Vagina (tissue), 2 donors: ENCODE results near the gene RECK. TPM values are rescaled to one million over a fixed set of nuclear protein-coding genes. Genes with fewer than 3 reads are reported as not detected.

Experiments
- DNase-seq, 2 donors: peaks; one replicate each; pipeline ENCODE4 v3.0.0-alpha.2; 2017; ENCODE audit errors: extremely low spot score in 2 of 2
- H3K27ac ChIP-seq: fragments of 200-600 bp; sonication (generic); one replicate; pipeline ENCODE4 v1.5.1; 2019
- H3K27me3 ChIP-seq: fragments of 200-600 bp; sonication (generic); one replicate; pipeline ENCODE4 v1.5.1; 2019
- H3K36me3 ChIP-seq, 2 donors: fragments of 200-600 bp; sonication (generic); one replicate each; pipeline ENCODE4 v1.5.1; 2017 to 2019
- H3K4me1 ChIP-seq: fragments of 200-600 bp; sonication (generic); one replicate; pipeline ENCODE4 v1.5.1; 2019
- H3K4me3 ChIP-seq, 2 donors: fragments of 200-600 bp; sonication (generic); 1 replicate in 1 of 2; 2 replicates in 1 of 2; pipeline ENCODE4 v1.5.1; 2016 to 2019
- H3K9me3 ChIP-seq: fragments of 200-600 bp; sonication (generic); one replicate; pipeline ENCODE4 v1.5.1; 2019
- POLR2A ChIP-seq, 2 donors: fragments of 450-650 bp; IDR thresholded peaks; one replicate each; pipeline ENCODE4 v1.6.1; 2017; ENCODE audit warnings: antibody characterized with exemption in 2 of 2, mild to moderate bottlenecking in 2 of 2, moderate library complexity in 2 of 2
- POLR2AphosphoS5 ChIP-seq, 2 donors: sonication (generic); formaldehyde crosslinking; IDR thresholded peaks; one replicate each; pipeline ENCODE4 v1.9.0; 2017; ENCODE audit warnings: antibody characterized with exemption in 2 of 2, mild to moderate bottlenecking in 2 of 2, low read depth in 1 of 2; ENCODE audit not compliant: insufficient read depth in 1 of 2
- intact Hi-C: fragments of 100-400 bp; cut with DNase I; formaldehyde crosslinking; loops from one replicate; pipeline ENCODE4 v1.15.1; 2023
- total RNA-seq: library from RNA; depleted of rRNA; stranded (reverse); fragments of >200 nt; gene quantifications from one replicate; pipeline ENCODE4 v1.2.3, GENCODE V29; 2016
- TF ChIP-seq, protein P1 (sequence below), 3 experiments: fragments of 450-650 bp in 2 of 3; fragments of 200-600 bp in 1 of 3; sonication (generic) in 1 of 3; IDR thresholded peaks; one replicate each; pipeline ENCODE4 v1.5.1; 2017 to 2019; ENCODE audit warnings: antibody characterized with exemption in 3 of 3, mild to moderate bottlenecking in 2 of 3, moderate library complexity in 2 of 3

The RECK gene
- total RNA-seq, 1 donor from 2014 or later: 15.5 TPM

DNA sequence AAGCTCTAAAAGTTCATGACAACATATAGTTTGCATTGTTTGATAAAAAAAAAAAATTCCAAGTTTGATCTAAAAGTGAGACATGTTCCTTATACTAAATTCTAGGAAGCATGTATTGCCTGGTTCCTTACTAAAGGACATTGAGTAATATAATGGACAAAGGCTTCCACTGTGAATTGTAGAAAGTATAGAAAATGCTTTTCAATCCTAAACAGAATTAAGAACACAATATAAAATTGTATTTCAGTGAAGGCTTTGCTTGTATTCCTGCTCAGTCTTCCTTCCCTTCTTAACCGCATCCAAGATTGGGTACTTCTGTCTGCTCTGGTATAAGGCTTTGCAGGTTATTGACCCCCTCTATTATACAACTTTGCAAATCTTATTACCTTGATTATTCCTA, 2.4 kb downstream of the RECK start:
- H3K27ac ChIP-seq: no peak overlapping the region
- no peaks in the 10 kb centered on the region for H3K9me3 ChIP-seq
- no peak for TF ChIP-seq POLR2A (IDR thresholded peaks at IDR 0.05)
- no peak for TF ChIP-seq POLR2AphosphoS5 (IDR thresholded peaks at IDR 0.05; ENCODE audit: insufficient read depth in 1 of 2, low read depth in 1 of 2)
- TF ChIP-seq, protein P1, sequence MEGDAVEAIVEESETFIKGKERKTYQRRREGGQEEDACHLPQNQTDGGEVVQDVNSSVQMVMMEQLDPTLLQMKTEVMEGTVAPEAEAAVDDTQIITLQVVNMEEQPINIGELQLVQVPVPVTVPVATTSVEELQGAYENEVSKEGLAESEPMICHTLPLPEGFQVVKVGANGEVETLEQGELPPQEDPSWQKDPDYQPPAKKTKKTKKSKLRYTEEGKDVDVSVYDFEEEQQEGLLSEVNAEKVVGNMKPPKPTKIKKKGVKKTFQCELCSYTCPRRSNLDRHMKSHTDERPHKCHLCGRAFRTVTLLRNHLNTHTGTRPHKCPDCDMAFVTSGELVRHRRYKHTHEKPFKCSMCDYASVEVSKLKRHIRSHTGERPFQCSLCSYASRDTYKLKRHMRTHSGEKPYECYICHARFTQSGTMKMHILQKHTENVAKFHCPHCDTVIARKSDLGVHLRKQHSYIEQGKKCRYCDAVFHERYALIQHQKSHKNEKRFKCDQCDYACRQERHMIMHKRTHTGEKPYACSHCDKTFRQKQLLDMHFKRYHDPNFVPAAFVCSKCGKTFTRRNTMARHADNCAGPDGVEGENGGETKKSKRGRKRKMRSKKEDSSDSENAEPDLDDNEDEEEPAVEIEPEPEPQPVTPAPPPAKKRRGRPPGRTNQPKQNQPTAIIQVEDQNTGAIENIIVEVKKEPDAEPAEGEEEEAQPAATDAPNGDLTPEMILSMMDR (IDR thresholded peaks at IDR 0.05): no peak
- intact Hi-C loops: no loop called here
- no peak overlapping the region for H3K4me3 ChIP-seq
- no peaks in the 10 kb centered on the region for H3K36me3 ChIP-seq
- peaks cover 40% of the 10 kb centered on the region for H3K4me1 ChIP-seq
- no peaks in the 10 kb centered on the region for H3K27me3 ChIP-seq
- no peak for DNase-seq

DNA sequence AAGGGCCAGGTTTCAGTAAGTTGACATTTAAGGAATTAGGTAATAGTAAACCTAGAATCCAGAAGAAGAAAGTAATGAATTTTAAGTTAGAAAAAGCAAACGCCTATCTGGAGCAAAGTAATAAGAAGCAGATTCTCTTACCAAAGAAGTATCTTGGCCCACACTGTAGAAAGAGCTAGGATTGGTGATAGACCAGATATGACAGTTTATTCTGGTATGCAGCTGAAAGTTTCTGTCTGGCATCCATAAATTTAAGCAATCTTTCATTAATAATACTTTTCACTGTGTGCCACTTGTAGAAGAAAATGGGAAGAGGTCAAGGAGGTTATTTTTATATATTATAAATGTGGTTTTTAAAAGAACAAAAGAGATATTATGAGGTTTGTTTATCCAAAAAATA, 3.0 kb downstream of the RECK start:
- no peaks in the 10 kb centered on the region for H3K9me3 ChIP-seq
- TF ChIP-seq POLR2AphosphoS5 (IDR thresholded peaks at IDR 0.05; ENCODE audit: insufficient read depth in 1 of 2, low read depth in 1 of 2): no peak
- TF ChIP-seq POLR2A (IDR thresholded peaks at IDR 0.05): no peak
- TF ChIP-seq, protein P1 (IDR thresholded peaks at IDR 0.05): no peak
- H3K27ac ChIP-seq: no peak overlapping the region
- no peaks in the 10 kb centered on the region for H3K27me3 ChIP-seq
- H3K4me3 ChIP-seq: no peak overlapping the region
- H3K36me3 ChIP-seq: no peaks in the 10 kb centered on the region
- H3K4me1 ChIP-seq: peaks cover 40% of the 10 kb centered on the region
- intact Hi-C loops: no loop called here
- no peak for DNase-seq

DNA sequence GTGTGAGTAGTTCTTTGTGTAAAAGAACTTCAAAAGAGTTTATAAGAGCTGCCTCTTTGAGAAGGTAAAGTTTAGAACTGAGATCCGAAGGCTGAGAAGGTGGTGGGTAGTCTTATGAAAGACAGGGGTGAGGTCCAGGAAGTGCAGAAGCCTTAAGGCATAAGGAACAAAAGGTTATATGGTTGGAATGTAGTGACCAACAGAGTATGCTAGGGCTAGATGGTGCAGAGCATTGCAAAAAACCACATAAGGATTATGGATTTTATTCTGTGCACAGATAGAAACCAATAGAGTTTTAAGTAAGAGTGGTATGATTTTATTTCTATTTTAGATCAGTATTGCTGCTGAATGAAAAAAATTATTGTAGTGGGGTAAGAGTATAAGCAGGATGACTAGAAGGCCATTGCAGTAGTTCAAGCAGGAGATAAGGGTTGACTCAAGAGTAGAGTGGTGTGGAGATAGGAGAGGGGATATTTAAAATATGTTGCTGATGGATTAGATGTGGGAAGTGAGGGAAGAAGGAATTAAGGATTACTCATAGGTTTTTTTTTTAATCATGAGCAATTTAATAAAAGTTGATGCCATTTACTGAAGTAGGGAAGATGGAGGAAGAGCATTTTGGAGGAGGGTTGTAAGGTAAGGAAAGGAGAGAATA, 3.7 kb downstream of the RECK start:
- H3K9me3 ChIP-seq: no peaks in the 10 kb centered on the region
- H3K4me1 ChIP-seq: peaks cover 40% of the 10 kb centered on the region
- intact Hi-C loops: no loop called here
- TF ChIP-seq POLR2A (IDR thresholded peaks at IDR 0.05) (no peak), POLR2AphosphoS5 (IDR thresholded peaks at IDR 0.05; ENCODE audit: insufficient read depth in 1 of 2, low read depth in 1 of 2) (no peak)
- TF ChIP-seq, protein P1 (IDR thresholded peaks at IDR 0.05): no peak
- DNase-seq: no peak
- no peak overlapping the region for H3K4me3 ChIP-seq
- H3K36me3 ChIP-seq: no peaks in the 10 kb centered on the region
- no peaks in the 10 kb centered on the region for H3K27me3 ChIP-seq
- no peak overlapping the region for H3K27ac ChIP-seq

DNA sequence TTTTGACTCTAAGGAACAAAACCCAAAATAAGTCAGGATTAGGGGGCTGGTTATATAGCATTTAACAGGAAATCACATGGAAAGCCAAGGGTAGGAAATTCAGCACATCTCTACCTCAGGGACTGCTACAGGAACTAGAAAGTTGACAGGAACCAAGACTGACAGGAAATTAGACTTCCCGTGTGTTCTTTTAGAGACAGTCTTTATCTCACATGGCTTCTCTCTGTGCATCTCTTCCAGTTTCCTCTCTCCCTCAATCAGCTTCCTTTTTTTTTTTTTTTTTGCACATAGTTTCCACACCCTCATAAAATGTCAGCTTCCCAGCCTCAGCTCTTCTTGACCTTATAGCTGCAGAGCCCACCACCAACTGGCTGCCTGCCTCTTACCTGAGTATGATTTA, 4.8 kb downstream of the RECK start:
- no peak for TF ChIP-seq POLR2A (IDR thresholded peaks at IDR 0.05)
- no peak for TF ChIP-seq POLR2AphosphoS5 (IDR thresholded peaks at IDR 0.05; ENCODE audit: insufficient read depth in 1 of 2, low read depth in 1 of 2)
- TF ChIP-seq, protein P1 (IDR thresholded peaks at IDR 0.05): no peak
- Histone ChIP-seq H3K27me3 (no peaks in the 10 kb centered on the region), H3K36me3 (no peaks in the 10 kb centered on the region), H3K9me3 (no peaks in the 10 kb centered on the region), H3K4me3 (no peak overlapping the region), H3K4me1 (peaks cover 37% of the 10 kb centered on the region), H3K27ac (no peak overlapping the region)
- intact Hi-C loops: no loop called here
- DNase-seq: no peak

DNA sequence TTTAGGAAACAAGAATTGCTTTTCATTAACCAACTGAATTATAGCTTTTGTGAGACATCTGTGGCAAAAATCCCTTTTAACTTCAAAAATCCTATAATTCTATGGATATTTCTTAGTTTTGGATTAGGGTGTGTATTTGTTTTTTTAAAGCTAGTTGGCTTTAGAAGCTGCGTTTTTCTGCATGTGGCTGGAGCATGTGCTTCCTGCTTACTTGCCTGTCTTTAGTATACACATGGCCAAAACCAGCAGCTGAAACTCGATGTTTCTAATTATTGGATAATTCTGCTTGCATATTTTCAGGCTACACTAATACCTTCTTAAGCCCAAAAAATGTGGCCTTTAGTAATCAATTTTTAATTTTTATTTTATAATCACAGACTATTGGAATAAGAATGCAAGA, 8.9 kb downstream of the RECK start:
- Histone ChIP-seq H3K36me3 (no peaks in the 10 kb centered on the region), H3K27ac (no peak overlapping the region), H3K4me3 (no peak overlapping the region), H3K9me3 (no peaks in the 10 kb centered on the region), H3K4me1 (peaks cover 28% of the 10 kb centered on the region), H3K27me3 (no peaks in the 10 kb centered on the region)
- TF ChIP-seq POLR2AphosphoS5 (IDR thresholded peaks at IDR 0.05; ENCODE audit: insufficient read depth in 1 of 2, low read depth in 1 of 2) (no peak), POLR2A (IDR thresholded peaks at IDR 0.05) (no peak)
- TF ChIP-seq, protein P1 (IDR thresholded peaks at IDR 0.05): no peak
- intact Hi-C loops: no loop called here
- no peak for DNase-seq
